ENCODE results near the gene MEF2C. TPM values are rescaled to one million over a fixed set of nuclear protein-coding genes. Genes with fewer than 3 reads are reported as not detected.
"Not testable (repeated sequence)": the region's sequence is repeated elsewhere in the genome, so short reads cannot be mapped to it uniquely, and the experiment has no call there.

The MEF2C gene
- total RNA-seq, 4 donors from 2014 or later: 17.3 to 58.0 (median 23.5) TPM

GRCh38 chr5:88804444-88804843 lies 78.5 kb downstream of the MEF2C start:
- WGBS, 2 donors (ENCODE audit: low coverage in 1 of 2): 80 to 98% methylated on average over 2 to 11 of the region's 11 CpGs
- no peak overlapping the region for H3K4me3 ChIP-seq
- H3K27ac ChIP-seq: no peak overlapping the region
- H3K36me3 ChIP-seq: no peaks in the 10 kb centered on the region
- intact Hi-C loops (cut with DNase I; ENCODE audit: low total_unique reads): no loop called here
- in situ Hi-C loops (cut with MboI; ENCODE audit: low pct_ligation_motif_present in 1 of 4, low pct_unique_long_range_greater_than_20kb in 1 of 4, low sequenced_read_pairs in 3 of 4): no loop called here
- DNase-seq: no peak
- TF ChIP-seq POLR2A (IDR thresholded peaks at IDR 0.05) (no peak), POLR2AphosphoS5 (IDR thresholded peaks at IDR 0.05) (no peak), EP300 (IDR thresholded peaks at IDR 0.05; ENCODE audit: low read depth) (no peak)
- TF ChIP-seq, protein P1, sequence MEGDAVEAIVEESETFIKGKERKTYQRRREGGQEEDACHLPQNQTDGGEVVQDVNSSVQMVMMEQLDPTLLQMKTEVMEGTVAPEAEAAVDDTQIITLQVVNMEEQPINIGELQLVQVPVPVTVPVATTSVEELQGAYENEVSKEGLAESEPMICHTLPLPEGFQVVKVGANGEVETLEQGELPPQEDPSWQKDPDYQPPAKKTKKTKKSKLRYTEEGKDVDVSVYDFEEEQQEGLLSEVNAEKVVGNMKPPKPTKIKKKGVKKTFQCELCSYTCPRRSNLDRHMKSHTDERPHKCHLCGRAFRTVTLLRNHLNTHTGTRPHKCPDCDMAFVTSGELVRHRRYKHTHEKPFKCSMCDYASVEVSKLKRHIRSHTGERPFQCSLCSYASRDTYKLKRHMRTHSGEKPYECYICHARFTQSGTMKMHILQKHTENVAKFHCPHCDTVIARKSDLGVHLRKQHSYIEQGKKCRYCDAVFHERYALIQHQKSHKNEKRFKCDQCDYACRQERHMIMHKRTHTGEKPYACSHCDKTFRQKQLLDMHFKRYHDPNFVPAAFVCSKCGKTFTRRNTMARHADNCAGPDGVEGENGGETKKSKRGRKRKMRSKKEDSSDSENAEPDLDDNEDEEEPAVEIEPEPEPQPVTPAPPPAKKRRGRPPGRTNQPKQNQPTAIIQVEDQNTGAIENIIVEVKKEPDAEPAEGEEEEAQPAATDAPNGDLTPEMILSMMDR (IDR thresholded peaks at IDR 0.05): no peak
- no peaks in the 10 kb centered on the region for H3K27me3 ChIP-seq
- no peaks in the 10 kb centered on the region for H3K9me3 ChIP-seq
- no peaks in the 10 kb centered on the region for H3K4me1 ChIP-seq

DNA sequence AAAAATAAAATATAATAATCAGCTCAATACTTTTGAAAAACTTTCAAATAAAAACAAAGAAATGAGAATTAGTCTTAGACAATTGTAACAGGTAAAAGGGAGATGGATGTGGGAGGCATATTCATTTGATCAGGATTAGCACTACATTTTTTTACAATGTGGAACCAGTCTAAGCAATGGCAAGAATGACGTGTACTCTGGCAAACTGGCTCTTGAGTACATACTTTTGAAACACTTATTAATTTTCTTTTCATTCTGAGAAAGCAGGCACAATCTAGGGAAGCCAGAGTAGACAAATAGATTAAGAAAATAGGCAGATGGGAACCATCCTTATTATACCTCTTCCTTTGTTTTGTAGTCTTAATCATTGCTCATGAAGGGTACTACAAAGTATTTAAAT lies 79.7 kb downstream of the MEF2C start:
- in situ Hi-C loops (cut with MboI; ENCODE audit: low pct_ligation_motif_present in 1 of 4, low pct_unique_long_range_greater_than_20kb in 1 of 4, low sequenced_read_pairs in 3 of 4): no loop called here

DNA sequence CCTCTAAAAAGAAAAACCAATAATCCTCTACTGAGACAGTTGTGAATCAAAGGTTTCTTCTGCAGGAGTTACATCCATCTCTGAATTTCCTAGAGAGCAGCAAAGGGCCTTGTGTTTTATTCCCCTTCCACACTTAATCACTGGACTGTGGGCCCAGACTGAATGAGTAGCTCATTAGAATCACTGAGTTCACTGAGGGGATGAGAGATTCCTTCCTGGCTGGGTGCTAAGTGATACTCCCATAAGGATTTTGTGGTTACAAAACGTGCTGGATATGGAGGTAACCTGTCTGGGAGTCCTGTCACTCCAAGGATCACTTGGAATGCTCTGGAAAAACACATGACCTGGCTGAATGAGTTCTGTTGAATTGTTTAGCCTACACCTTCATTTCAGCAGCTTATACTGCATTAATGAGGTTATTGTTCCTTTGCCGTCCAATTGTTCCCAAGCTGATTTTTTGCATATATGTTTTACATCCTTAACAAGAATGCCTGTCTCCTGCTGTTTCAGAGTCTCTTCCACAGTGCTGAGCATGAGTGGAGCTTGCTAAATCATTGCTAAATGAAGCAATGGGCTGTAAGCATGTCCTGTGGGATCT lies 82.9 kb downstream of the MEF2C start:
- no peak for TF ChIP-seq POLR2AphosphoS5 (IDR thresholded peaks at IDR 0.05)
- TF ChIP-seq, protein P1 (IDR thresholded peaks at IDR 0.05): no peak
- no peak for TF ChIP-seq EP300 (IDR thresholded peaks at IDR 0.05; ENCODE audit: low read depth)
- TF ChIP-seq POLR2A (IDR thresholded peaks at IDR 0.05): no peak
- in situ Hi-C loops (cut with MboI; ENCODE audit: low pct_ligation_motif_present in 1 of 4, low pct_unique_long_range_greater_than_20kb in 1 of 4, low sequenced_read_pairs in 3 of 4): no loop called here
- WGBS, 2 donors (ENCODE audit: low coverage in 1 of 2): 81% methylated on average over 2 of the region's 2 CpGs; no CpG with 5 or more reads in 1 of the 2 donors

More for the DNA sequence above, 79.7 kb downstream of the MEF2C start:
- H3K27ac ChIP-seq: no peak overlapping the region
- intact Hi-C loops (cut with DNase I; ENCODE audit: low total_unique reads): no loop called here
- H3K4me1 ChIP-seq: no peaks in the 10 kb centered on the region
- no peaks in the 10 kb centered on the region for H3K36me3 ChIP-seq
- TF ChIP-seq EP300 (IDR thresholded peaks at IDR 0.05; ENCODE audit: low read depth) (no peak), POLR2A (IDR thresholded peaks at IDR 0.05) (no peak), POLR2AphosphoS5 (IDR thresholded peaks at IDR 0.05) (no peak)
- TF ChIP-seq, protein P1 (IDR thresholded peaks at IDR 0.05): no peak
- DNase-seq: no peak
- H3K4me3 ChIP-seq: no peak overlapping the region
- WGBS, 2 donors (ENCODE audit: low coverage in 1 of 2): 80 to 89% methylated on average over 1 of the region's 1 CpG
- no peaks in the 10 kb centered on the region for H3K9me3 ChIP-seq
- no peaks in the 10 kb centered on the region for H3K27me3 ChIP-seq

DNA sequence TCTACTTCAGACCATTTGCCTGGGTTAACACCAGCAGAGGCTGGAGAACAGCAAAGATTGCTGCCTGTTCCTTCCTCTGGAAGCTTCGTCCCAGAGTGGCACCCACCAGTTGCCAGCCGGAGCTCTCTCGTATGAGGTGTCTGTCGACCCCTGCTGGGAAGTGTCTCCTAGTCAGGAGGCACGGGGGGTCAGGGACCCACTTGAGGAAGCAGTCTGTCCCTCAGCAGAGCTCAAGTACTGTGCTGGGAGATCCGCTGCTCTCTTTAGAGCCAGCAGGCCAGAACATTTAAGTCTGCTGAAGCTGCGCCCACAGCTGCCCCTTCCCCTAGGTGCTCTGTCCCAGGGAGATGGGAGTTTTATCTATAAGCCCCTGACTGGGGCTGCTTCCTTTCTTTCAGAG lies 84.1 kb downstream of the MEF2C start:
- WGBS, 2 donors (ENCODE audit: low coverage in 1 of 2): 95 to 100% methylated on average over 3 to 7 of the region's 7 CpGs
- in situ Hi-C loops (cut with MboI; ENCODE audit: low pct_ligation_motif_present in 1 of 4, low pct_unique_long_range_greater_than_20kb in 1 of 4, low sequenced_read_pairs in 3 of 4); H3K36me3 ChIP-seq; H3K4me1 ChIP-seq; H3K27ac ChIP-seq; H3K4me3 ChIP-seq; H3K27me3 ChIP-seq; H3K9me3 ChIP-seq; DNase-seq; intact Hi-C loops (cut with DNase I; ENCODE audit: low total_unique reads): not testable (repeated sequence)

More for the DNA sequence above, 82.9 kb downstream of the MEF2C start:
- no peak overlapping the region for H3K4me3 ChIP-seq
- no peak overlapping the region for H3K27ac ChIP-seq
- intact Hi-C loops (cut with DNase I; ENCODE audit: low total_unique reads): no loop called here
- no peaks in the 10 kb centered on the region for H3K9me3 ChIP-seq
- H3K4me1 ChIP-seq: no peaks in the 10 kb centered on the region
- no peaks in the 10 kb centered on the region for H3K36me3 ChIP-seq
- no peak for DNase-seq
- no peaks in the 10 kb centered on the region for H3K27me3 ChIP-seq

DNA sequence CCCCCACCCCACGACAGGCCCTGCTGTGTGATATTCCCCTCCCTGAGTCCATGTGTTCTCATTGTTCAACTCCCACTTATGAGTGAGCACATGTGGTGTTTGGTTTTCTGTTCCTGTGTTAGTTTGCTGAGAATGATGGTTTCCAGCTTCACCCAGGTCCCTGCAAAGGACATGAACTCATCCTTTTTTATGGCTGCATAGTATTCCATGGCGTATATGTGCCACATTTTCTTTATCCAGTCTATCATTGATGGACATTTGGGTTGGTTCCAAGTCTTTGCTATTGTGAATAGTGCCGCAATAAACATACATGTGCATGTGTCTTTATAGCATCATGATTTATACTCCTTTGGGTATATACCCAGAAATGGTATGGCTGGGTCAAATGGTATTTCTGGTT lies 89.2 kb downstream of the MEF2C start:
- H3K27me3 ChIP-seq; H3K9me3 ChIP-seq; intact Hi-C loops (cut with DNase I; ENCODE audit: low total_unique reads); H3K4me3 ChIP-seq; H3K27ac ChIP-seq; in situ Hi-C loops (cut with MboI; ENCODE audit: low pct_ligation_motif_present in 1 of 4, low pct_unique_long_range_greater_than_20kb in 1 of 4, low sequenced_read_pairs in 3 of 4); H3K4me1 ChIP-seq; DNase-seq; H3K36me3 ChIP-seq: not testable (repeated sequence)
- 84 to 93% methylated on average over 3 of the region's 3 CpGs for WGBS, 2 donors (ENCODE audit: low coverage in 1 of 2)
